Calu3 (cell line): ENCODE measurements around the gene GPATCH2. TPM values are rescaled to one million over a fixed set of nuclear protein-coding genes. Genes with fewer than 3 reads are reported as not detected.

Experiments used
- BruUV-seq: library from RNA; stranded (reverse); fragments of 400-500 nt; replicated peaks from 2 replicates; lab custom pipeline; 2021; lab: Mats Ljungman, UMichigan
- CTCF ChIA-PET: fragments of 300-600 bp; sonication (Branson Sonifier 250); formaldehyde crosslinking; loops from one replicate; lab custom pipeline; 2022; ENCODE audit warnings: antibody characterized with exemption; lab: Charles Lee
- DNase-seq: peaks from one replicate; pipeline ENCODE4 v3.0.0; 2022
- H3K27ac Mint-ChIP-seq: one replicate; pipeline ENCODE4 v1.8.0; 2022; ENCODE audit warnings: mixed read lengths; ENCODE audit not compliant: unreplicated experiment
- H3K27me3 Mint-ChIP-seq: one replicate; pipeline ENCODE4 v1.8.0; 2022; ENCODE audit warnings: mixed read lengths; ENCODE audit not compliant: unreplicated experiment
- H3K36me3 Mint-ChIP-seq: one replicate; pipeline ENCODE4 v1.8.0; 2022; ENCODE audit warnings: mild to moderate bottlenecking, moderate library complexity, mixed read lengths; ENCODE audit not compliant: insufficient read depth, unreplicated experiment
- H3K4me1 Mint-ChIP-seq: one replicate; pipeline ENCODE4 v1.8.0; 2022; ENCODE audit warnings: mild to moderate bottlenecking, low read depth, mixed read lengths; ENCODE audit not compliant: unreplicated experiment
- H3K4me3 Mint-ChIP-seq: one replicate; pipeline ENCODE4 v1.8.0; 2022; ENCODE audit warnings: mild to moderate bottlenecking, low read depth, moderate library complexity, mixed read lengths; ENCODE audit not compliant: unreplicated experiment
- H3K9me3 Mint-ChIP-seq: one replicate; pipeline ENCODE4 v1.8.0; 2022; ENCODE audit warnings: low read depth, mixed read lengths; ENCODE audit not compliant: unreplicated experiment
- CTCF ChIP-seq: fragments of 200-600 bp; IDR thresholded peaks from one replicate; pipeline ENCODE4 v1.8.0; 2022; ENCODE audit warnings: antibody characterized with exemption; ENCODE audit not compliant: unreplicated experiment
- intact Hi-C: fragments of 100-400 bp; cut with micrococcal nuclease; formaldehyde crosslinking; loops from one replicate; pipeline ENCODE4 v1.10.0; 2022; ENCODE audit not compliant: unreplicated experiment
- total RNA-seq: library from RNA; stranded (reverse); gene quantifications from 2 replicates; pipeline ENCODE4 v1.2.3, GENCODE V29; 2022

Gene GPATCH2
- total RNA-seq, 1 experiment from 2014 or later: 22.4 TPM

- H3K27ac Mint-ChIP-seq: no peak overlapping the region
- no peaks in the 10 kb centered on the region for H3K36me3 Mint-ChIP-seq
- intact Hi-C loops: no loop called here
- no TSS peak for BruUV-seq
- no peaks in the 10 kb centered on the region for H3K27me3 Mint-ChIP-seq
- H3K4me3 Mint-ChIP-seq: no peak overlapping the region
- no peak for TF ChIP-seq CTCF
- no peaks in the 10 kb centered on the region for H3K9me3 Mint-ChIP-seq
- DNase-seq: no peak
- H3K4me1 Mint-ChIP-seq: peaks cover 14% of the 10 kb centered on the region
- CTCF ChIA-PET: no interaction called here
Observed at GRCh38 chr1:217484871-217485270, 146.0 kb downstream of the GPATCH2 start.

GRCh38 chr1:217482356-217483102, 148.4 kb downstream of the GPATCH2 start:
- TF ChIP-seq CTCF: no peak
- H3K4me1 Mint-ChIP-seq: peaks cover 14% of the 10 kb centered on the region
- BruUV-seq: no TSS peak
- H3K27ac Mint-ChIP-seq: no peak overlapping the region
- H3K36me3 Mint-ChIP-seq: no peaks in the 10 kb centered on the region
- no peak overlapping the region for H3K4me3 Mint-ChIP-seq
- no peaks in the 10 kb centered on the region for H3K27me3 Mint-ChIP-seq
- peak; percentile 12 for DNase-seq
- CTCF ChIA-PET: no interaction called here
- intact Hi-C loops: no loop called here
- H3K9me3 Mint-ChIP-seq: peaks cover 3% of the 10 kb centered on the region

- Mint-ChIP-seq H3K9me3 (peaks cover 3% of the 10 kb centered on the region), H3K36me3 (no peaks in the 10 kb centered on the region), H3K27me3 (no peaks in the 10 kb centered on the region), H3K4me1 (peaks cover 14% of the 10 kb centered on the region), H3K4me3 (no peak overlapping the region), H3K27ac (no peak overlapping the region)
- intact Hi-C loops: no loop called here
- no peak for TF ChIP-seq CTCF
- no peak for DNase-seq
- CTCF ChIA-PET: no interaction called here
- BruUV-seq: no TSS peak
Observed at GRCh38 chr1:217478450-217478849, 152.4 kb downstream of the GPATCH2 start.

- no peak for TF ChIP-seq CTCF
- no TSS peak for BruUV-seq
- intact Hi-C loops: no loop called here
- Mint-ChIP-seq H3K9me3 (no peaks in the 10 kb centered on the region), H3K36me3 (no peaks in the 10 kb centered on the region), H3K4me1 (peaks cover 7% of the 10 kb centered on the region), H3K4me3 (no peak overlapping the region), H3K27ac (no peak overlapping the region), H3K27me3 (no peaks in the 10 kb centered on the region)
- no peak for DNase-seq
- CTCF ChIA-PET: no interaction called here
Observed at GRCh38 chr1:217472915-217473314, 158.0 kb downstream of the GPATCH2 start.
